ENCODE measurements around the gene PTPRCAP. TPM values are rescaled to one million over a fixed set of nuclear protein-coding genes. Genes with fewer than 3 reads are reported as not detected.
"Not testable (repeated sequence)": the region's sequence is repeated elsewhere in the genome, so short reads cannot be mapped to it uniquely, and the experiment has no call there.

Gene PTPRCAP
- polyA plus RNA-seq, 3 donors = 2.1 to 14.3 (median 2.8) TPM

DNA sequence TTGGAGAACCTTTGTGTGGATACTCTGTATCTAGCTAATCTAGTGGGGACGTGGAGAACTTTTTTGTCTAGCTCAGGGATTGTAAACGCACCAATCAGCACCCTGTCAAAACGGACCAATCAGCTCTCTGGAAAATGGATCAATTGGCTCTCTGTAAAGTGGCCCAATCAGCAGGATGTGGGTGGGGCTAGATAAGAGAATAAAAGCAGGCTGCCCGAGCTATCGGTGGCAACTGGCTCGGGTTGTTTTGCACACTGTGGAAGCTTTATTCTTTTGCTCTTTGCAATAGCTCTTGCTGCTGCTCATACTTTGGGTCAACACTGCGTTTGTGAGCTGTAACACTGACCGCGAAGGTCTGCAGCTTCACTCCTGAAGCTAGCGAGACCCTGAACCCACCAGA, 39.2 kb upstream of the PTPRCAP start:
- H3K27me3 ChIP-seq (ENCODE audit: control insufficient read depth in 2 of 2, insufficient read depth in 2 of 2, low read length in 2 of 2); H3K36me3 ChIP-seq (replicated peaks in 1 of 2; ENCODE audit: control insufficient read depth in 1 of 2, insufficient read depth in 2 of 2, low read length in 2 of 2); H3K9ac ChIP-seq (ENCODE audit: insufficient read depth, low read length, poor library complexity, severe bottlenecking); H3K79me2 ChIP-seq (ENCODE audit: insufficient read depth, low read length); H3K4me3 Mint-ChIP-seq; H3K27ac ChIP-seq (ENCODE audit: low read depth in 1 of 2, low read length in 2 of 2); H3K9me3 ChIP-seq (replicated peaks in 1 of 2; ENCODE audit: control insufficient read depth in 1 of 2, insufficient read depth in 1 of 2, low read length in 2 of 2); H3K4me2 ChIP-seq (replicated peaks; ENCODE audit: extremely low read depth, low read length, poor library complexity, severe bottlenecking); H3K4me1 ChIP-seq (ENCODE audit: control insufficient read depth in 1 of 2, insufficient read depth in 2 of 2, low read length in 2 of 2); H4K20me1 ChIP-seq (ENCODE audit: insufficient read depth, low read length); H2AFZ ChIP-seq (ENCODE audit: insufficient read depth, low read depth, low read length, poor library complexity, severe bottlenecking); intact Hi-C loops (cut with micrococcal nuclease); H3K9me3 Mint-ChIP-seq; H3K27ac Mint-ChIP-seq; H3K36me3 Mint-ChIP-seq; H3K4me1 Mint-ChIP-seq; H3K4me3 ChIP-seq (replicated peaks in 1 of 3; ENCODE audit: low read depth in 2 of 3, low read length in 3 of 3); DNase-seq: not testable (repeated sequence)
- peaks cover 9 to 15% (median 9%) of the 10 kb centered on the region in 3 donors for H3K27me3 Mint-ChIP-seq (ENCODE audit: low read depth in 3 of 3)
- WGBS (ENCODE audit: insufficient coverage) = 92% methylated on average over 10 of the region's 10 CpGs

GRCh38 chr11:67472882-67473281, 35.4 kb upstream of the PTPRCAP start:
- Histone ChIP-seq H4K20me1 (ENCODE audit: insufficient read depth, low read length) (no peaks in the 10 kb centered on the region), H3K36me3 (replicated peaks in 1 of 2; ENCODE audit: control insufficient read depth in 1 of 2, insufficient read depth in 2 of 2, low read length in 2 of 2) (no peaks in the 10 kb centered on the region), H3K27ac (ENCODE audit: low read depth in 1 of 2, low read length in 2 of 2) (no peak overlapping the region), H3K79me2 (ENCODE audit: insufficient read depth, low read length) (no peaks in the 10 kb centered on the region), H2AFZ (ENCODE audit: insufficient read depth, low read depth, low read length, poor library complexity, severe bottlenecking) (no peak overlapping the region), H3K9me3 (replicated peaks in 1 of 2; ENCODE audit: control insufficient read depth in 1 of 2, insufficient read depth in 1 of 2, low read length in 2 of 2) (no peaks in the 10 kb centered on the region), H3K27me3 (ENCODE audit: control insufficient read depth in 2 of 2, insufficient read depth in 2 of 2, low read length in 2 of 2) (no peaks in the 10 kb centered on the region), H3K9ac (ENCODE audit: insufficient read depth, low read length, poor library complexity, severe bottlenecking) (no peak overlapping the region), H3K4me3 (replicated peaks in 1 of 3; ENCODE audit: low read depth in 2 of 3, low read length in 3 of 3) (no peak overlapping the region), H3K4me2 (replicated peaks; ENCODE audit: extremely low read depth, low read length, poor library complexity, severe bottlenecking) (no peak overlapping the region), H3K4me1 (ENCODE audit: control insufficient read depth in 1 of 2, insufficient read depth in 2 of 2, low read length in 2 of 2) (peaks cover 12 to 18% of the 10 kb centered on the region in 2 donors)
- Mint-ChIP-seq H3K4me1 (peaks cover 11% of the 10 kb centered on the region), H3K27ac (no peak overlapping the region), H3K9me3 (peaks cover 0 to 9% (median 0%) of the 10 kb centered on the region in 7 donors), H3K4me3 (no peak overlapping the region), H3K36me3 (no peaks in the 10 kb centered on the region), H3K27me3 (ENCODE audit: low read depth in 3 of 3) (peaks cover 7 to 14% (median 7%) of the 10 kb centered on the region in 3 donors)
- TF ChIP-seq, protein P1, sequence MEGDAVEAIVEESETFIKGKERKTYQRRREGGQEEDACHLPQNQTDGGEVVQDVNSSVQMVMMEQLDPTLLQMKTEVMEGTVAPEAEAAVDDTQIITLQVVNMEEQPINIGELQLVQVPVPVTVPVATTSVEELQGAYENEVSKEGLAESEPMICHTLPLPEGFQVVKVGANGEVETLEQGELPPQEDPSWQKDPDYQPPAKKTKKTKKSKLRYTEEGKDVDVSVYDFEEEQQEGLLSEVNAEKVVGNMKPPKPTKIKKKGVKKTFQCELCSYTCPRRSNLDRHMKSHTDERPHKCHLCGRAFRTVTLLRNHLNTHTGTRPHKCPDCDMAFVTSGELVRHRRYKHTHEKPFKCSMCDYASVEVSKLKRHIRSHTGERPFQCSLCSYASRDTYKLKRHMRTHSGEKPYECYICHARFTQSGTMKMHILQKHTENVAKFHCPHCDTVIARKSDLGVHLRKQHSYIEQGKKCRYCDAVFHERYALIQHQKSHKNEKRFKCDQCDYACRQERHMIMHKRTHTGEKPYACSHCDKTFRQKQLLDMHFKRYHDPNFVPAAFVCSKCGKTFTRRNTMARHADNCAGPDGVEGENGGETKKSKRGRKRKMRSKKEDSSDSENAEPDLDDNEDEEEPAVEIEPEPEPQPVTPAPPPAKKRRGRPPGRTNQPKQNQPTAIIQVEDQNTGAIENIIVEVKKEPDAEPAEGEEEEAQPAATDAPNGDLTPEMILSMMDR (IDR thresholded peaks at IDR 0.05) = no peak
- no CpG with 5 or more reads among the region's 7 CpGs for WGBS (ENCODE audit: insufficient coverage)
- intact Hi-C loops (cut with micrococcal nuclease) = no loop called here
- no peak for DNase-seq
